B cell (primary cell): ENCODE results near the gene ATAD3C.
"Not testable (repeated sequence)": the region's sequence is repeated elsewhere in the genome, so short reads cannot be mapped to it uniquely, and the experiment has no call there.

Experiments used
- EZH2 ChIP-seq: IDR thresholded peaks from 2 replicates; pipeline ENCODE4 v1.6.1; 2012; ENCODE audit warnings: borderline replicate concordance, low read depth, mild to moderate bottlenecking, moderate library complexity, low read length; ENCODE audit not compliant: insufficient read depth, poor library complexity, severe bottlenecking
- TF ChIP-seq, protein P1 (sequence below): fragments of 200-600 bp; IDR thresholded peaks from one replicate; pipeline ENCODE4 v1.8.0; 2022; ENCODE audit warnings: antibody characterized with exemption, mild to moderate bottlenecking

DNA sequence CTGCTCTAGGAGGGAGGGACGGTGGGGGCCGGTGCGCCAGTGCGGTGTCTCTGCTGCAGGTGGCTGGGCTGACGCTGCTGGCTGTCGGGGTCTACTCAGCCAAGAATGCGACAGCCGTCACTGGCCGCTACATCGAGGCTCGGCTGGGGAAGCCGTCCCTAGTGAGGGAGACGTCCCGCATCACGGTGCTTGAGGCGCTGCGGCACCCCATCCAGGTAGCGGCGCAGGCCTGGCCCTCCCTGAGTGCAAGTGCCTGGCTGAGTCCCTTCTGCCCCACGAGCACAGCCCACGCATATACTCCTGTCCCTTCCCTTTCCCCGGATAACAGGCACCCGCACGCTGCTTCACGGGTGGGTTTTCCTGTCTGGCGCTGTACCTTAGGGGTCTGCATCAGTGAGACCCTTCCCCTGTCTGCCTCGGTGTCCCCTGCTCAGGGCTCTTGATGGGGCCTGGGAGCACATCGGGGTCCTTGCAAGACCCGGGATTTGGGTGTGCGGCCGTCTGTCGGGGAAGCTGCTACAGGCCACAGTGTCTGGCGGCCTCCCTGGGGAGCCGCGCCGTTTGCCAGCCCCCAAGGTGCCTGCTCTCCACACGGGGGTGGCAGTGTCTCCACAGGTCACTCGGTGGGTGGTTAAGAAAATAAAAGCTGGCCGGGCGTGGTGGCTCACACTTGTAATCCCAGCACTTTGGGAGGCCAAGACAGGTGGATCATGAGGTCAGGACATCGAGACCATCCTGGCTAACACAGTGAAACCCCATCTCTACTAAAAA lies 5.0 kb downstream of the ATAD3C start:
- TF ChIP-seq, protein P1, sequence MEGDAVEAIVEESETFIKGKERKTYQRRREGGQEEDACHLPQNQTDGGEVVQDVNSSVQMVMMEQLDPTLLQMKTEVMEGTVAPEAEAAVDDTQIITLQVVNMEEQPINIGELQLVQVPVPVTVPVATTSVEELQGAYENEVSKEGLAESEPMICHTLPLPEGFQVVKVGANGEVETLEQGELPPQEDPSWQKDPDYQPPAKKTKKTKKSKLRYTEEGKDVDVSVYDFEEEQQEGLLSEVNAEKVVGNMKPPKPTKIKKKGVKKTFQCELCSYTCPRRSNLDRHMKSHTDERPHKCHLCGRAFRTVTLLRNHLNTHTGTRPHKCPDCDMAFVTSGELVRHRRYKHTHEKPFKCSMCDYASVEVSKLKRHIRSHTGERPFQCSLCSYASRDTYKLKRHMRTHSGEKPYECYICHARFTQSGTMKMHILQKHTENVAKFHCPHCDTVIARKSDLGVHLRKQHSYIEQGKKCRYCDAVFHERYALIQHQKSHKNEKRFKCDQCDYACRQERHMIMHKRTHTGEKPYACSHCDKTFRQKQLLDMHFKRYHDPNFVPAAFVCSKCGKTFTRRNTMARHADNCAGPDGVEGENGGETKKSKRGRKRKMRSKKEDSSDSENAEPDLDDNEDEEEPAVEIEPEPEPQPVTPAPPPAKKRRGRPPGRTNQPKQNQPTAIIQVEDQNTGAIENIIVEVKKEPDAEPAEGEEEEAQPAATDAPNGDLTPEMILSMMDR = not testable (repeated sequence)
- not testable (repeated sequence) for TF ChIP-seq EZH2
